NT2/D1 (cell line): ENCODE measurements around the gene KRT3.

ENCODE experiments used
- DNase-seq: peaks from one replicate; pipeline ENCODE4 v3.0.0-alpha.2; 2011; ENCODE audit warnings: low read depth, low spot score
- H3K27me3 ChIP-seq: 2 replicates; pipeline ENCODE4 v1.6.0; 2011; ENCODE audit warnings: mild to moderate bottlenecking; ENCODE audit not compliant: insufficient read length, insufficient read depth
- H3K36me3 ChIP-seq: 2 replicates; pipeline ENCODE4 v1.6.1; 2011; ENCODE audit warnings: mild to moderate bottlenecking, low read length, mixed read lengths; ENCODE audit not compliant: insufficient read depth, insufficient read length
- H3K4me1 ChIP-seq: 2 replicates; pipeline ENCODE4 v1.5.1; 2011; ENCODE audit not compliant: insufficient read depth, insufficient read length
- H3K4me3 ChIP-seq: 2 replicates; pipeline ENCODE4 v1.5.1; 2011; ENCODE audit warnings: low read depth; ENCODE audit not compliant: insufficient read length
- H3K9ac ChIP-seq: 2 replicates; pipeline ENCODE4 v1.6.0; 2011; ENCODE audit warnings: low read depth; ENCODE audit not compliant: insufficient read length
- H3K9me3 ChIP-seq: 2 replicates; pipeline ENCODE4 v1.5.1; 2011; ENCODE audit warnings: mild to moderate bottlenecking, low read length; ENCODE audit not compliant: insufficient read depth
- SUZ12 ChIP-seq: IDR thresholded peaks from 2 replicates; pipeline ENCODE4 v1.6.1; 2011; ENCODE audit not compliant: insufficient read length, insufficient read depth; ENCODE audit errors: extremely low read depth
- YY1 ChIP-seq: IDR thresholded peaks from 2 replicates; pipeline ENCODE4 v1.6.1; 2011; ENCODE audit not compliant: insufficient read length, insufficient read depth
- ZNF274 ChIP-seq: IDR thresholded peaks from 2 replicates; pipeline ENCODE4 v1.6.1; 2011; ENCODE audit warnings: mild to moderate bottlenecking, low read depth, low read length

The KRT3 gene

GRCh38 chr12:52792185-52793029 lies 3.5 kb downstream of the KRT3 start:
- no peaks in the 10 kb centered on the region for H3K36me3 ChIP-seq
- TF ChIP-seq ZNF274 (no peak), YY1 (no peak)
- no peak overlapping the region for H3K4me3 ChIP-seq
- H3K9ac ChIP-seq, result no peak overlapping the region
- H3K9me3 ChIP-seq, result no peaks in the 10 kb centered on the region
- H3K27me3 ChIP-seq, result peaks cover 4% of the 10 kb centered on the region
- no peak for DNase-seq
- peaks cover 9% of the 10 kb centered on the region for H3K4me1 ChIP-seq

DNA sequence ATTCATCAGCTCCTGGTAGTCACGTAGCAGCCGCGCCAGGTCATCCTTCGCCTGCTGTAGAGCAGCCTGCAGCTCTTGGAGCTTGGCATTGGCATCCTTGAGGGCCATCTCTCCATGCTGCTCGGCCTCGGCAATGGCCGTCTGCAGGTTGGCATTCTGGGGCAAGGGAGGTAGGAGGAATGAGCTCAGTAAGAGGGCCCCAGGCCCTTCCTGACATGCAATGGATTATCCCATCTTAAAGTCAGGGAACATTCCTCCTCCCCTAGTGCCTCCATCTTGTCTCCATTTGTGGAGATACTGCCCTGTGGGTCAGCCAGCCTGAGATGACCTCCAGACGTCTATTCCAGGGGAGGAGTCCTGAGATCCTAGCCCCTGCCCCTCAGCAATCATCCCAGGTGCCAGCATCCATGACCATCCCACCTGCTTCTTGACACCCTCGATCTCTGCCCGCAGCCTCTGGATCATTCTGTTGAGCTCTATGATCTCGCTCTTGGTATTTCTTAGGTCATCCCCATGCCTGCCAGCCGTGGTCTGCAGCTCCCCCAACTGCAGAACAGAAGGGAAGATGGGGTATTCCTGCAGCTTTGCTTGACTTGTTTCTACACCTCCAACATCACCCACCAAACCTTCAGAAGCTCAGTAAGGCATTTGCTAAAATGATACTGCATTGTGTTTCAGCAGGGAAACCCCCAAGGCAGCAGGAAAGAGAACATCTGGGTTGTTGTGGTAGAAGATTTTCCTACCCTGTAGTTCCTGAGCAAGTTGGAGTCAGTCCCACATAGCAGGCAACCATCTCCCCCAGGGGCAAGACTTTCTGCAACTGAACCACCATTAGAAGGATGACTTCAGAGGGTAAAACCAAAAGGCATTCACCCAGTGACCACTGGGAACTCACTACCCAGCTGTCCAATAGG lies 4.4 kb downstream of the KRT3 start:
- TF ChIP-seq SUZ12, result no peak
- TF ChIP-seq YY1, result no peak
- TF ChIP-seq ZNF274, result no peak
- H3K4me3 ChIP-seq, result no peak overlapping the region
- no peak for DNase-seq
- H3K9me3 ChIP-seq, result no peaks in the 10 kb centered on the region
- peaks cover 4% of the 10 kb centered on the region for H3K27me3 ChIP-seq
- peaks cover 9% of the 10 kb centered on the region for H3K4me1 ChIP-seq
- no peak overlapping the region for H3K9ac ChIP-seq
- H3K36me3 ChIP-seq, result no peaks in the 10 kb centered on the region

- TF ChIP-seq SUZ12, result no peak
- TF ChIP-seq YY1, result no peak
- TF ChIP-seq ZNF274, result no peak
- Histone ChIP-seq H3K9ac (no peak overlapping the region), H3K36me3 (no peaks in the 10 kb centered on the region), H3K4me3 (no peak overlapping the region), H3K27me3 (peaks cover 4% of the 10 kb centered on the region), H3K9me3 (no peaks in the 10 kb centered on the region), H3K4me1 (peaks cover 9% of the 10 kb centered on the region)
- no peak for DNase-seq
These were observed 5.3 kb downstream of the KRT3 start for GRCh38 chr12:52790427-52791270.

- no peak for DNase-seq
- Histone ChIP-seq H3K4me1 (peaks cover 6% of the 10 kb centered on the region), H3K27me3 (peaks cover 4% of the 10 kb centered on the region), H3K9ac (no peak overlapping the region), H3K36me3 (no peaks in the 10 kb centered on the region), H3K4me3 (no peak overlapping the region), H3K9me3 (no peaks in the 10 kb centered on the region)
- TF ChIP-seq SUZ12, result no peak
- TF ChIP-seq YY1, result no peak
- TF ChIP-seq ZNF274, result no peak
These were observed 6.1 kb downstream of the KRT3 start for GRCh38 chr12:52789637-52790426.

- Histone ChIP-seq H3K27me3 (peaks cover 4% of the 10 kb centered on the region), H3K4me1 (peaks cover 4% of the 10 kb centered on the region), H3K9me3 (no peaks in the 10 kb centered on the region), H3K36me3 (no peaks in the 10 kb centered on the region), H3K4me3 (no peak overlapping the region), H3K9ac (no peak overlapping the region)
- TF ChIP-seq ZNF274 (no peak), YY1 (no peak), SUZ12 (no peak)
- DNase-seq, result no peak
These were observed 6.9 kb downstream of the KRT3 start for GRCh38 chr12:52788876-52789636.
